Measurements from ENCODE around the gene C15orf39.

C15orf39 gene

DNA sequence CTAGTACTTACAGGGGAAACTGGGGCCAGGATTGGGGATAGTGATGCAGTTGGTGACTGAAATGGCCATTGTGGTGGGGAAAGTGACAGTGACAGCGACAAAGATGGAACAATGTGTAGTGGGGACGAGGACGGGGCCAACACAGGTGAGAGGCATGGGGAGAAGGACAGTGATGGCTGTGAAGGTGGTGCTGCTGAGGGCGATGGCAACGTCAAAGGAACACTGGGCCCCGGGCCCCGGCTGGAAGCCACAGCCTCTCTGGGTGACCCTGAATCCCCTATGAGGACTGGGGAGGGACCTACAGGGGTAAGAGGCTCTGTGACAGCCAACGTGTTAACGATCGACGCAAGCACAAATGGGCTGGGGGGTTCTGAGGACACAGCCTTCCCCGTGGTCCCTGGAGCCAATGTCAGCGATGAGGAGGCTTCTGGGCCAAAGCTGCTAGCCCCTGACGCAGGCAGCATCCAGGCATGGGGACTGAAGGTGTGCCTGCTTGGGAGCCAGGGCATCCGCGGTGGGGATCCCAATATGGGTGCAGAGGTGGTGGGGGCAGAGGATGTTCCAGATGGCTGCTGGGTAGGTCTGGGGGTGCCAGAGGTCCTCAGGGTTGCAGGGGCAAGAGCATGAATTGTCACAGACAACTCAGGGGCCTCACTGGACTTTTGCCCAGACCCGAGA, 31.3 kb downstream of the C15orf39 start:
- no peak overlapping the region for H3K27ac ChIP-seq
- DNase-seq = no peak
- H3K4me3 ChIP-seq (ENCODE audit: low read depth, low read length) = no peak overlapping the region
- in situ Hi-C loops (cut with HindIII; ENCODE audit: low pct_ligation_motif_present, low sequenced_read_pairs) = no loop called here
- TF ChIP-seq, protein P1, sequence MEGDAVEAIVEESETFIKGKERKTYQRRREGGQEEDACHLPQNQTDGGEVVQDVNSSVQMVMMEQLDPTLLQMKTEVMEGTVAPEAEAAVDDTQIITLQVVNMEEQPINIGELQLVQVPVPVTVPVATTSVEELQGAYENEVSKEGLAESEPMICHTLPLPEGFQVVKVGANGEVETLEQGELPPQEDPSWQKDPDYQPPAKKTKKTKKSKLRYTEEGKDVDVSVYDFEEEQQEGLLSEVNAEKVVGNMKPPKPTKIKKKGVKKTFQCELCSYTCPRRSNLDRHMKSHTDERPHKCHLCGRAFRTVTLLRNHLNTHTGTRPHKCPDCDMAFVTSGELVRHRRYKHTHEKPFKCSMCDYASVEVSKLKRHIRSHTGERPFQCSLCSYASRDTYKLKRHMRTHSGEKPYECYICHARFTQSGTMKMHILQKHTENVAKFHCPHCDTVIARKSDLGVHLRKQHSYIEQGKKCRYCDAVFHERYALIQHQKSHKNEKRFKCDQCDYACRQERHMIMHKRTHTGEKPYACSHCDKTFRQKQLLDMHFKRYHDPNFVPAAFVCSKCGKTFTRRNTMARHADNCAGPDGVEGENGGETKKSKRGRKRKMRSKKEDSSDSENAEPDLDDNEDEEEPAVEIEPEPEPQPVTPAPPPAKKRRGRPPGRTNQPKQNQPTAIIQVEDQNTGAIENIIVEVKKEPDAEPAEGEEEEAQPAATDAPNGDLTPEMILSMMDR (IDR thresholded peaks at IDR 0.05; ENCODE audit: low read depth, low read length, missing control alignments) = no peak
- no peaks in the 10 kb centered on the region for H3K36me3 ChIP-seq (replicated peaks)
- H3K27me3 ChIP-seq (replicated peaks) = peaks cover 1% of the 10 kb centered on the region

DNA sequence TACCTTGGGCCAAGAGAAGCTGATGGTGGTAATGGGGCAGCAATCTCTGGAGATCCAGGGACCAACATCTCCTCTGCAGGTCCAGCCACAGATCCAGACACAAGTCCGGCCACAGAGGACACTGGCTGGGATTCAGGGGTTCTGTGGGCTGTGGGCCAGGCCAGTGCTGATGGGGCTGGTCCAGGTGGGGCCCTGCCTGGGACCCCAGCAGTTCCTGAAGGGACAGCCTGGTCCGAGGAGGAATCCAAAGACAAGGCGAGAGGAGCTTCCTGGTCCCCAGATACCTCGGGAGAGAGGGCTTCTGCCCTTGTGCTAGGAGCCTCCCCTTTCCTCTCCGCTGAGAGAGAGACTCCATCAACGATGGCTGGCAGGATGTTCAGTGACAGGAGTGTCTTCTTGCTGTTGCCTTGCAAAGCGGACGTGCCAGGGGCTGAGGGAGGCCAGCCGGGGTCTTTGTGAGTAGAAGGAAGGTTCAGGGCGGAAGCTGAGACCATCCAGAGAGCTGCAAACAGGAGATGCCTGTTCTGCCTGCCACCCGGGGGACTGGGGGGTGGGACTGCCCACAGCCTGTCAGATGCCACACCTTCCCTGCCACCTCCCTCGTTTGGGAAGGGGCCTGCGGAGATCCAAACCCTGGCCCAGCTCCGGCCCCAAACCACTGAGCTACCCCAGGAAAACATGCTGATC, 32.0 kb downstream of the C15orf39 start:
- TF ChIP-seq, protein P1 (IDR thresholded peaks at IDR 0.05; ENCODE audit: low read depth, low read length, missing control alignments) = no peak
- H3K27me3 ChIP-seq (replicated peaks) = peaks cover 1% of the 10 kb centered on the region
- H3K27ac ChIP-seq = no peak overlapping the region
- H3K4me3 ChIP-seq (ENCODE audit: low read depth, low read length) = no peak overlapping the region
- H3K36me3 ChIP-seq (replicated peaks) = no peaks in the 10 kb centered on the region
- DNase-seq = no peak
- in situ Hi-C loops (cut with HindIII; ENCODE audit: low pct_ligation_motif_present, low sequenced_read_pairs) = no loop called here

DNA sequence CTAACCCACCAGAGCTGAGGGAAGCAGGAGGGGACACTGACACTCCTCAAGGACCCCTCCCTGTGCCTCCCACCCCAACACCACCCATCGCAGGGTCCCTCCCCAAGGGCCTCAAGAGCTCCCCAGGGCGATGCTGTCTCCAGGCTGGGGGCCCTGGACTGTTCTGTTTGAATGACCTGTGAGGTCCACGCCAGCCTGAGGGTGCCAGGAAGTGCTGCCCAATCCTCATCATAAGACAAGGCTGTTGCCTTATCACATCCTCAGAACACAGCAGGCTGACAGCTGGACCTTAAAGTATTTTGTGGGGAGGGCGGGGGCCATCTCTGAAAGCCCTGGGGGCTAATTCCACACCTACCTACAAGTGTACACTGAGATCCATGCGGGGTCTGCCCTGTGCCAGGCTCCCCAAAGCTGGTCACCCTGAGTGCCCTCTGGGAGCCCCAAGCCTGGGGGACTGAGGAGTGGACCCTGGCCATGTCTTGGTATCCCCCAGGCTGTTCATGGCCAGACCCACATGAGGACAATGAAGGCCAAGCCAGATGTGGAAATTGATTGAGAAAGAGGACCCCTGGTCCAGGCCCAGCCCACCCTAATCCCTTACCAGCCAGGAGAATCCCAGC, 32.6 kb downstream of the C15orf39 start:
- H3K27ac ChIP-seq = no peak overlapping the region
- H3K27me3 ChIP-seq (replicated peaks) = peaks cover 1% of the 10 kb centered on the region
- no peak for DNase-seq
- TF ChIP-seq, protein P1 (IDR thresholded peaks at IDR 0.05; ENCODE audit: low read depth, low read length, missing control alignments) = no peak
- H3K4me3 ChIP-seq (ENCODE audit: low read depth, low read length) = no peak overlapping the region
- in situ Hi-C loops (cut with HindIII; ENCODE audit: low pct_ligation_motif_present, low sequenced_read_pairs) = no loop called here
- H3K36me3 ChIP-seq (replicated peaks) = no peaks in the 10 kb centered on the region

DNA sequence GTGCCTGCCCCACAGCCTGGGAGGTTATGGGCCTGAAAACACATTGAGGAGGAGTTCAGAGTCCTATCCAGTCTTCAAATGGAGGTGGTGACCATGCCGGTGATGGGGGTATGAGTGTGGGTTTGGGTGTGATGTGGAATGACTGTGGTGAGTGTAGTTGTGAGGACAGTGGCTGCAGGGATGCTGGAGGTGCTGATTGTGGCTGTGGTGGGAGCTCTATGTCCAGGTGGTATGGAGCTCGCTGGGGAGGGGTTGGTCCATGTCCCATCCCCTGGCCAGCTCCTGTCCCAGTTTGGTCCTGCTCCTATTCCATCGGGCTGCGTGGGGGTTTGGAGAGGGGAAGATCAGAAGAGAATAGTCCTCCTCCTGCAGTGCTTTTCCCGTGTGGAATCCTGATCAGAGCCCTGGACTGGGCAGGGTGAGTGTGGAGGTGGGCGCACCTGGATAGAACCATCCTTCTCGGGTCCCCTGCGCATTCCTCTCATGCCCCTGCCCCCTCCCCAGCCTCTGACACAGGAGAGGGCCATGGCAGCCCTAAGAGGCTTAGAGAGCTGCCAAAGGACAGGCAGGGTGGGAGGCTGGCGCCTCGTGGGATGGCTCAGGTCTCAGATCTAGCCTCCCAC, 33.5 kb downstream of the C15orf39 start:
- no peaks in the 10 kb centered on the region for H3K36me3 ChIP-seq (replicated peaks)
- in situ Hi-C loops (cut with HindIII; ENCODE audit: low pct_ligation_motif_present, low sequenced_read_pairs) = no loop called here
- no peak overlapping the region for H3K27ac ChIP-seq
- peaks cover 4% of the 10 kb centered on the region for H3K27me3 ChIP-seq (replicated peaks)
- no peak overlapping the region for H3K4me3 ChIP-seq (ENCODE audit: low read depth, low read length)
- TF ChIP-seq, protein P1 (IDR thresholded peaks at IDR 0.05; ENCODE audit: low read depth, low read length, missing control alignments) = no peak
- no peak for DNase-seq

DNA sequence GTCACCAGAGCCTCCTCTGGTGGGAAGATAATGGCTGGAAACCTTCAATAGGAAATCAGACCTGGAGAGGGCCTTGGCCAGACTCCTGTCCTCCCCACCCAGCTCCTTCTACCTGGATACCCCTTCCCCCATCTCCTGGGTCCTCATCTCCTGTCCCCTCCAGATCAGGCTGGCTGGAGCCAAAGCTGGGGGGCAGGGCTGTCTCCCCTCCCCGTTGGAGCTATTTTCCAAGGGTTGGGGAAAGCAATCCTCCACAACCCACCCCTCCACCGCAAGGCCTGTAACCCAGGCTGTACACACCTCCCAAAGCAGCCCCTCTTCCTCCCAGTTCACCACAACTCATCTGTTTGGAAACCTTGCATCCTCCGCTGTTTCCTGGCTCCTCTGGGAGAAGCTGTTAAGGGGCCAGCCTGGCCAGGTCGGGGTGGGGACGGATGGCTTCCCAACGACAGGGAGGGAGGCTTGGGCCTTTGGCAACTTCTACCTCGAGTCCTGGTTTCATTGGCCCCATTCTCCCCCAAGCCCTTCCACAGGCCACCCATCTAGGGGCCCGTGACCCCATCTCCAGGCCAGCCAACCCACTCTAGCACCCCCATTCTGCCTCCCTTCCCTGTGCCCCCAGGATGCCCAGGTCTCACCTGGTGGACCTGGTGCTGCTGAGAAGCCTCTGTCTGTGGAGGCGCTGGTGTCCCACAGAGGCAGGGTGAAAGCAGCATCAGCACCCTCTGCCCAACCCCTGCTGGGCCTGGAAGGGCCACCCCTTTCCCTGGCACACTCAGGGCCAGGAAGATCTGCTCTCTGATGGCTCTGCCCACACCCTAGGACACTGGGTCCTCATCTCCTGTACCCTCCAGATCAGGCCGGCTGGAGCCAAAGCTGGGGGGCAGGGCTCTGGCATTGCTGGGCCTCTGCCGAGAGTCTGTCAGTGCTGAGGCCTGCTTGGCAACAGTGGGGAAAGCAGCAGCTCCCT, 34.4 kb downstream of the C15orf39 start:
- Histone ChIP-seq H3K4me3 (ENCODE audit: low read depth, low read length) (no peak overlapping the region), H3K27ac (no peak overlapping the region), H3K36me3 (replicated peaks) (no peaks in the 10 kb centered on the region), H3K27me3 (replicated peaks) (peaks cover 4% of the 10 kb centered on the region)
- in situ Hi-C loops (cut with HindIII; ENCODE audit: low pct_ligation_motif_present, low sequenced_read_pairs) = no loop called here
- TF ChIP-seq, protein P1 (IDR thresholded peaks at IDR 0.05; ENCODE audit: low read depth, low read length, missing control alignments) = no peak
- no peak for DNase-seq

All from brain microvascular endothelial cell (primary cell).